Measurements from ENCODE around the gene SPG11.
"Not testable (repeated sequence)": the region's sequence is repeated elsewhere in the genome, so short reads cannot be mapped to it uniquely, and the experiment has no call there.

The SPG11 gene

GRCh38 chr15:44662478-44663409 lies 718 bp downstream of the SPG11 start:
- H3K36me3 Mint-ChIP-seq (ENCODE audit: low read depth), result peaks cover 30% of the 10 kb centered on the region
- no peaks in the 10 kb centered on the region for H3K9me3 Mint-ChIP-seq
- H3K27me3 Mint-ChIP-seq, result no peaks in the 10 kb centered on the region
- peak overlapping the region; percentile 97 for H3K4me3 Mint-ChIP-seq
- peak overlapping the region; percentile 96 for H3K27ac Mint-ChIP-seq
- peaks cover 58% of the 10 kb centered on the region for H3K4me1 Mint-ChIP-seq (ENCODE audit: low read depth)
- peak; percentile 64 for DNase-seq

GRCh38 chr15:44661576-44661975 lies 1.9 kb downstream of the SPG11 start:
- peaks cover 42% of the 10 kb centered on the region for H3K36me3 Mint-ChIP-seq (ENCODE audit: low read depth)
- DNase-seq, result no peak
- peak overlapping the region; percentile 79 for H3K27ac Mint-ChIP-seq
- H3K4me1 Mint-ChIP-seq (ENCODE audit: low read depth), result peaks cover 56% of the 10 kb centered on the region
- peak overlapping the region; percentile 97 for H3K4me3 Mint-ChIP-seq
- H3K27me3 Mint-ChIP-seq, result no peaks in the 10 kb centered on the region
- no peaks in the 10 kb centered on the region for H3K9me3 Mint-ChIP-seq

- peaks cover 44% of the 10 kb centered on the region for H3K4me1 Mint-ChIP-seq (ENCODE audit: low read depth)
- no peak for DNase-seq
- H3K9me3 Mint-ChIP-seq, result no peaks in the 10 kb centered on the region
- peaks cover 65% of the 10 kb centered on the region for H3K36me3 Mint-ChIP-seq (ENCODE audit: low read depth)
- no peaks in the 10 kb centered on the region for H3K27me3 Mint-ChIP-seq
- H3K4me3 Mint-ChIP-seq, result no peak overlapping the region
- H3K27ac Mint-ChIP-seq, result peak overlapping the region; percentile 62
Measured at GRCh38 chr15:44659056-44659455, 4.4 kb downstream of the SPG11 start.

GRCh38 chr15:44657378-44657777 lies 6.1 kb downstream of the SPG11 start:
- Mint-ChIP-seq H3K27ac (no peak overlapping the region), H3K4me1 (ENCODE audit: low read depth) (peaks cover 47% of the 10 kb centered on the region), H3K4me3 (no peak overlapping the region), H3K27me3 (no peaks in the 10 kb centered on the region), H3K36me3 (ENCODE audit: low read depth) (peaks cover 72% of the 10 kb centered on the region), H3K9me3 (no peaks in the 10 kb centered on the region)
- DNase-seq, result no peak

GRCh38 chr15:44656913-44657312 lies 6.5 kb downstream of the SPG11 start:
- DNase-seq, result no peak
- peaks cover 51% of the 10 kb centered on the region for H3K4me1 Mint-ChIP-seq (ENCODE audit: low read depth)
- H3K4me3 Mint-ChIP-seq, result no peak overlapping the region
- no peaks in the 10 kb centered on the region for H3K9me3 Mint-ChIP-seq
- H3K27ac Mint-ChIP-seq, result no peak overlapping the region
- peaks cover 77% of the 10 kb centered on the region for H3K36me3 Mint-ChIP-seq (ENCODE audit: low read depth)
- H3K27me3 Mint-ChIP-seq, result no peaks in the 10 kb centered on the region

GRCh38 chr15:44656298-44656697 lies 7.2 kb downstream of the SPG11 start:
- Mint-ChIP-seq H3K4me3 (no peak overlapping the region), H3K27ac (peak overlapping the region; percentile 42), H3K27me3 (no peaks in the 10 kb centered on the region), H3K36me3 (ENCODE audit: low read depth) (peaks cover 83% of the 10 kb centered on the region), H3K9me3 (no peaks in the 10 kb centered on the region), H3K4me1 (ENCODE audit: low read depth) (peaks cover 51% of the 10 kb centered on the region)
- no peak for DNase-seq

- Mint-ChIP-seq H3K9me3 (no peaks in the 10 kb centered on the region), H3K27me3 (no peaks in the 10 kb centered on the region), H3K36me3 (ENCODE audit: low read depth) (peaks cover 92% of the 10 kb centered on the region), H3K27ac (no peak overlapping the region), H3K4me3 (no peak overlapping the region), H3K4me1 (ENCODE audit: low read depth) (peaks cover 47% of the 10 kb centered on the region)
- DNase-seq, result no peak
Measured at GRCh38 chr15:44654858-44655257, 8.6 kb downstream of the SPG11 start.

- Mint-ChIP-seq H3K36me3 (ENCODE audit: low read depth) (peaks cover 87% of the 10 kb centered on the region), H3K9me3 (peaks cover 9% of the 10 kb centered on the region), H3K4me1 (ENCODE audit: low read depth) (peaks cover 66% of the 10 kb centered on the region), H3K27ac (no peak overlapping the region), H3K27me3 (no peaks in the 10 kb centered on the region), H3K4me3 (no peak overlapping the region)
- no peak for DNase-seq
Measured at GRCh38 chr15:44647637-44648036, 15.8 kb downstream of the SPG11 start.

- H3K4me1 Mint-ChIP-seq (ENCODE audit: low read depth), result peaks cover 64% of the 10 kb centered on the region
- DNase-seq, result no peak
- no peak overlapping the region for H3K27ac Mint-ChIP-seq
- H3K4me3 Mint-ChIP-seq, result no peak overlapping the region
- no peaks in the 10 kb centered on the region for H3K27me3 Mint-ChIP-seq
- H3K36me3 Mint-ChIP-seq (ENCODE audit: low read depth), result peaks cover 81% of the 10 kb centered on the region
- peaks cover 9% of the 10 kb centered on the region for H3K9me3 Mint-ChIP-seq
Measured at GRCh38 chr15:44647036-44647435, 16.4 kb downstream of the SPG11 start.

GRCh38 chr15:44646460-44646859 lies 17.0 kb downstream of the SPG11 start:
- no peak overlapping the region for H3K4me3 Mint-ChIP-seq
- peaks cover 9% of the 10 kb centered on the region for H3K9me3 Mint-ChIP-seq
- no peaks in the 10 kb centered on the region for H3K27me3 Mint-ChIP-seq
- H3K4me1 Mint-ChIP-seq (ENCODE audit: low read depth), result peaks cover 63% of the 10 kb centered on the region
- peak overlapping the region; percentile 45 for H3K27ac Mint-ChIP-seq
- H3K36me3 Mint-ChIP-seq (ENCODE audit: low read depth), result peaks cover 81% of the 10 kb centered on the region
- no peak for DNase-seq

- Mint-ChIP-seq H3K27me3 (no peaks in the 10 kb centered on the region), H3K4me1 (ENCODE audit: low read depth) (peaks cover 42% of the 10 kb centered on the region), H3K36me3 (ENCODE audit: low read depth) (peaks cover 72% of the 10 kb centered on the region), H3K27ac (no peak overlapping the region), H3K4me3 (no peak overlapping the region), H3K9me3 (peaks cover 8% of the 10 kb centered on the region)
- DNase-seq, result no peak
Measured at GRCh38 chr15:44641651-44642050, 21.8 kb downstream of the SPG11 start.

- H3K4me1 Mint-ChIP-seq (ENCODE audit: low read depth), result peaks cover 31% of the 10 kb centered on the region
- no peak overlapping the region for H3K27ac Mint-ChIP-seq
- H3K9me3 Mint-ChIP-seq, result no peaks in the 10 kb centered on the region
- DNase-seq, result no peak
- peaks cover 77% of the 10 kb centered on the region for H3K36me3 Mint-ChIP-seq (ENCODE audit: low read depth)
- no peaks in the 10 kb centered on the region for H3K27me3 Mint-ChIP-seq
- no peak overlapping the region for H3K4me3 Mint-ChIP-seq
Measured at GRCh38 chr15:44636976-44637375, 26.5 kb downstream of the SPG11 start.

GRCh38 chr15:44633603-44634002 lies 29.9 kb downstream of the SPG11 start:
- H3K4me1 Mint-ChIP-seq (ENCODE audit: low read depth), result peaks cover 29% of the 10 kb centered on the region
- peak overlapping the region; percentile 96 for H3K27ac Mint-ChIP-seq
- no peaks in the 10 kb centered on the region for H3K27me3 Mint-ChIP-seq
- peak overlapping the region; percentile 63 for H3K4me3 Mint-ChIP-seq
- H3K9me3 Mint-ChIP-seq, result no peaks in the 10 kb centered on the region
- no peak for DNase-seq
- H3K36me3 Mint-ChIP-seq (ENCODE audit: low read depth), result peaks cover 85% of the 10 kb centered on the region

GRCh38 chr15:44625286-44625685 lies 38.2 kb downstream of the SPG11 start:
- peaks cover 92% of the 10 kb centered on the region for H3K36me3 Mint-ChIP-seq (ENCODE audit: low read depth)
- not testable (repeated sequence) for DNase-seq, H3K4me3 Mint-ChIP-seq, H3K9me3 Mint-ChIP-seq, H3K27me3 Mint-ChIP-seq
- H3K4me1 Mint-ChIP-seq (ENCODE audit: low read depth), result peaks cover 17% of the 10 kb centered on the region
- peak overlapping the region; percentile 76 for H3K27ac Mint-ChIP-seq

- Mint-ChIP-seq H3K27ac (peak overlapping the region; percentile 84), H3K9me3 (no peaks in the 10 kb centered on the region), H3K36me3 (ENCODE audit: low read depth) (peaks cover 91% of the 10 kb centered on the region), H3K4me1 (ENCODE audit: low read depth) (peaks cover 17% of the 10 kb centered on the region), H3K4me3 (no peak overlapping the region), H3K27me3 (no peaks in the 10 kb centered on the region)
- DNase-seq, result no peak
Measured at GRCh38 chr15:44623178-44623577, 40.3 kb downstream of the SPG11 start.
